ENCODE data around the gene PRPF40A.
"Not testable (repeated sequence)": the region's sequence is repeated elsewhere in the genome, so short reads cannot be mapped to it uniquely, and the experiment has no call there.

PRPF40A gene

GRCh38 chr2:152717228-152718075, at the start of gene PRPF40A:
PRPF40A (minus strand) TSS chr2:152717461; CDS start chr2:152717439, 22 bp downstream.
- peak; percentile 98 for DNase-seq (ENCODE audit: low spot score)

- DNase-seq (ENCODE audit: low spot score), result no peak
Observed at GRCh38 chr2:152766928-152767327, 49.7 kb upstream of the PRPF40A start.

GRCh38 chr2:152763651-152764050, 46.4 kb upstream of the PRPF40A start:
- no peak for DNase-seq (ENCODE audit: low spot score)

DNA sequence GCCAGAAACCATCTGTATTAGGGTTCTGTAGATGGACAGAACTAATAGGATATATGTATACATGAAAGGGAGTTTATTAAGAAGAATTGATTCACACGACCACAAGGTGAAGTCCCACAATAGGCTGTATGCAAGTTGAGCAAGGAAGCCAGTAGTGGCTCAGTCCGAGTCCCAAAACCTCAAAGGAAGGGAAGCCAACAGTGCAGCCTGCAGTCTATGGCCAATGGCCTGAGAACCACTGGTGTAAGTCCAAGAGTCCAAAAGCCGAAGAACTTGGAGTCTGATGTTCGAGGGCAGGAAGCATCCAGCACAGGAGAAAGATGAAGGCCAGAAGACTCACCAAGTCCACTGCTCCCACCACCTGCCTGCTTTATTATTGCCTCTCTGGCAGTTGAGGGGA, 45.9 kb upstream of the PRPF40A start:
- DNase-seq (ENCODE audit: low spot score), result not testable (repeated sequence)

GRCh38 chr2:152762202-152762601, 44.9 kb upstream of the PRPF40A start:
- DNase-seq (ENCODE audit: low spot score), result no peak

- no peak for DNase-seq (ENCODE audit: low spot score)
Observed at GRCh38 chr2:152761214-152761613, 44.0 kb upstream of the PRPF40A start.

DNA sequence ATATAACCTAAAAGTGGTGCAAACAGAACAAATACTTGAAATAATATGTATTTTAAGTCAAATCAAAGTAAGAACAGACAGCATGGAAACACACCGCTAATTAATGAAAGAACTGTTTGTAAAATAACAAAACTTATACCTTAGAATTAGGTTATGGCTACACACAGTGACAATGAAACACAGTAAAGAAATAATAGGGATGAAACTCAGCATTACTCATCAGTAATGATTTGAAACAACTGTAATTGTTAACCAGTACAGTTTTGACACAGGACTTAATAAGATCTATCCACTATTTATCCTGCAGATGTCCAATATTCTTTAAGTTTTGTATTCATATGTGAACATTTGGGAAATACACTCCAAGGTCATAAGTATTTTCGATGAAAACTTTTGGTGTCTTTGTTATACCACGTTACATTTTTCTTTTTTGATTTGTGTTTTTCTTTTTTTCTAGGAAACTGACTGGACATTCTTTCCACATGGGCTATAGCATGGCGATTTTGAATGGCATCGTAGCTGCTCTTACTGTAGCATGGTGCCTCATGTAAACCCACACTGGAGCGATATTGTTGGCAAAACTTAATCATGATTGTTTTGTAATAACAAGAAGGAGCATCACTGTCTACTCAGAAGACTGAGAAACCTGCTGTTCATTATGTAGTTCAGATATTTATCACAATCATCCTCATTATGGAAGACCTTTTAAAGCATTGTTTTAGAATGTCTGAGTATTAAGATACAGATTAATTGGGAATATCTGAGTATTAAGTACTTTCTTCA, 42.2 kb upstream of the PRPF40A start:
- no peak for DNase-seq (ENCODE audit: low spot score)

DNA sequence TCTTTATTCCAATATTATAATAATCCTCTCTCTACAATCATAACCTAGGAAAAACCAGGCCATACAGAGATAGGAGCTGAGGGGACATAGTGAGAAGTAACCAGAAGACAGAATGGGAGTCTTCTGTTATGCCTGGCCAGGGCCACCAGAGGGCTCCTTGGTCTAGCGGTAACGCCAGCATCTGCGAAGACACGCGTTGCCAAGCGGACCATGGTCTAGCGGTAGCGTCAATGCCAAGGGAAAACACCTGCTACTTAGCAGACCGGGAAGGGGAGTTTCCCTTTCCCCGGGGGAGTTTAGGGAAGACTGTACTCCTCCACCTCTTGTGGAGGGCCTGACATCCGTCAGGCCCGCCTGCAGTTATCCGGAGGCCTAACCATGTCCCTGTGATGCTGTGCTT, 37.8 kb upstream of the PRPF40A start:
- DNase-seq (ENCODE audit: low spot score), result peak; percentile 17

DNA sequence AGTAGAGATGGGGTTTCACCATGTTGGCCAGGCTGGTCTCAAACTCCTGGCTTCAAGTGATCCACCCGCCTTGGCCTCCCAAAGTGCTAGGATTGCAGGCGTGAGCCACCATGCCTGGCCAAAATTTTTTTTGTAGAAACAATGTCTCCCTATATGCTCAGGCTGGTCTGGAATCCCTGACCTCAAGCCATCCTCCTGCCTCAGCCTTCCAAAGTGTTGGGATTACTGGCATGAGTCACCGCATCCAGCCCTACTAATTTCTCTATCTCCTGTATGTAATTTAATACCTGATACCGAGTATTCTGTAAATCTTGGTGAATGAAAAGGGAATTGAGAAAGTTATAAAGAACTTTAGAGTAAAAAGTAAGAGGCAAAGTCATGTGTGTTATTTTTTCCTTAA, 30.5 kb upstream of the PRPF40A start:
- DNase-seq (ENCODE audit: low spot score), result not testable (repeated sequence)

- peak; percentile 47 for DNase-seq (ENCODE audit: low spot score)
Observed at GRCh38 chr2:152743002-152743401, 25.7 kb upstream of the PRPF40A start.

GRCh38 chr2:152740743-152741328, 23.6 kb upstream of the PRPF40A start:
- peak; percentile 82 for DNase-seq (ENCODE audit: low spot score)

DNA sequence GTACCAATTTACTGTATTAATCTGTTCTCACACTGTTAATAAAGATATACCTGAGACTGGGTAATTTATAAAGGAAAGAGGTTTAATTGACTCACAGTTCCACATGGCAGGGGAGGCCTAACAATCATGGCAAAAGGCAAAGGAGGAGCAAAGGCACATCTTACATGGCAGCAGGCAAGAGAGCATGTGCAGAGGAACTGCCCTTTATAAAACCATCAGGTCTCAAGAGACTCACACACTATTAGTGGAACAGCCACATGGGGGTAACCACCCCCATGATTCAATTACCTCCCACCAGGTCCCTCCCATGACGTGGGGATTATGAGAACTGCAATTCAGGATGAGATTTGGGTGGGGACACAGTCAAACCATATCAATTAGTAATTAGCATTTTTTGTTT, 22.4 kb upstream of the PRPF40A start:
- not testable (repeated sequence) for DNase-seq (ENCODE audit: low spot score)

- no peak for DNase-seq (ENCODE audit: low spot score)
Observed at GRCh38 chr2:152738438-152738837, 21.2 kb upstream of the PRPF40A start.

GRCh38 chr2:152737509-152737908, 20.2 kb upstream of the PRPF40A start:
- not testable (repeated sequence) for DNase-seq (ENCODE audit: low spot score)

DNA sequence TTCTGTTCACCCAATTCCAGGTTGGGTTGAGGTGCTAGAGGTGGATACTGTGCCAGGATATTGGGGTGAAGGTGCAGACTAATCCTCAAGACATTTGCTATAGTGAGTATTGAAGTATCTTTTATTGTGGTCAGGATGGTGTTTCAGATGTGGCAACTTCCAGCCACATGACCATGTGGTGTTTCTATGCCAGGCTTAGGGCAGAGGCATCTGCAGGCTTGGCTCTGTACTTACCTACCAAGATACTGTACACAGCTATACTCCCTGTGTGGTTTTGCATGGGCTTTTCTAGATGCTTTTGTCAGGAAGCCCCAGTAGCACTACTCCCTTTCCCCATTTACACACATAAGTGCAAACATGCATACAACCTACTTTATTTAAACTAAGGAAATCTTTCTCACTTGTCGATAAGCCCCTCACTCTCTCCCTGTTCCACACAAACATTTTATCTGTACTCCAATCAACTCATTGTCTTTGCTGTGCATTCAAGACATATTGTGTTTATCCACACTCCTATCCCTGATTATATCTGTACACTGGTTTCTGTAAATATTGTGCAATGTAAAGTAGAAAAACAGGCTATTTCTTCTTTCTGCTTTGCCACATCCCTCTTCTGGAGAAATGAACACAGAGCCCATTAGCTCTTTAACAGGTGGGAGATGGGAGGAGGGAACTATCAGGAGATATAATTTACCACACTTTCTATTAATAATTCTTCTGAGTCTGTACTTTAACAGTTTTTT, 13.5 kb upstream of the PRPF40A start:
- DNase-seq (ENCODE audit: low spot score), result no peak

GRCh38 chr2:152729844-152730243, 12.6 kb upstream of the PRPF40A start:
- DNase-seq (ENCODE audit: low spot score), result no peak

DNA sequence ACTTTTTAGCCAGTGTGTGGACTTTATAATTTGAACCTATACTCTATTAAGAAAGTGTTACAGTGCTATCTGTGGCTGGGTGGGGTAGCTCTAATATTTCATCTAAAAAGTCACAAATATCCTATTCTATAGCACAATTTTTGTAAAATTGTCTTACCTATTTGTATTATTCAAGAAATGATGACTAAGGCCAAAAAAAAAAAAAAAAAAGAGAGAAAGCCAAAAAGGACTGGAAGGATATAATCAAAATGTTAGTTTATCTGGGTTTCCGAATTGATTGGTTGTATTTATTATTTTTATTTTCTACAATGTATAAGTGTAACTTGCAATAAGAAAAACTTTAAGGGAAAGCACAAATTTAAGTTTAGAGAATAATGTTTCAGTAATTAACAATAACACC, 6.7 kb upstream of the PRPF40A start:
- no peak for DNase-seq (ENCODE audit: low spot score)

- not testable (repeated sequence) for DNase-seq (ENCODE audit: low spot score)
Observed at GRCh38 chr2:152722639-152723038, 5.4 kb upstream of the PRPF40A start.

GRCh38 chr2:152720794-152721193, 3.5 kb upstream of the PRPF40A start:
- DNase-seq (ENCODE audit: low spot score), result no peak

DNA sequence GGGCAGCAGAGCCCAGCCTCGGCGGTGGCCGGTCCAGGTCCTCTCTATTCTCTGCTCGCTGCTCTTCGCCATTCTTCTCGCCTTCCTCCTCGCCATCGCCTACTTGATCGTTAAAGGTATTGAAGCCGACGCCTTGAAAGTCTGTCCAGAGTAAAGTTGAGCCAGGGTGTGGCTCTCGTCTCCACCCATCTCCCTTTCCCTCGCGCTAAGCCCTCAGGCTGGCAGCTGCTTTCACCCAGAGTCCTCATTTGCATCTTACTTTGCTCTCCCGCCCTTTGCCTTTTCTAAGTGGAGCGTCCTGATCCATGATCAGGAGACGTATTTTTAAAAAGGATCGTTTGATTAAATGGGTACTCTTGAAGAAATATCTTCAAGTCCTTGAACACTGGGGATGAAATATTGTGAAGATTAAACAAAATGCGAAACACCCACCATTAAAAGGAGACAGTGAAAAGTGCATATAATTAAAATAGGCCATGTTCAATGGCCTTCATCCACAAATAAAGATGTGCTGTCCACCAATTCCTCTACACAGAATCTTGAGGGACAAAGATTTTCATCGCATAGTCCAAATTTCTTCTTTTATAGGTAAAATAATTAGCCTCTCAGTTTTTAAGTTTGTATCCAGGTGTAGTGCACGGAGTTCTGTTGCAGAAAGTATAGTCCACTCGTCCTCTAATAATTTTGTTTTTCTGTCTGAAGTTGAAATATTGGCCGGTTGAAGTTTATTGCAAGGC, 1.8 kb upstream of the PRPF40A start:
- peak; percentile 90 for DNase-seq (ENCODE audit: low spot score)

Data from NAMALWA (cell line).